ENCODE results near the gene PLEKHA8. TPM values are rescaled to one million over a fixed set of nuclear protein-coding genes. Genes with fewer than 3 reads are reported as not detected.

Gene PLEKHA8
- total RNA-seq, 1 experiment from 2014 or later: 38.1 TPM

DNA sequence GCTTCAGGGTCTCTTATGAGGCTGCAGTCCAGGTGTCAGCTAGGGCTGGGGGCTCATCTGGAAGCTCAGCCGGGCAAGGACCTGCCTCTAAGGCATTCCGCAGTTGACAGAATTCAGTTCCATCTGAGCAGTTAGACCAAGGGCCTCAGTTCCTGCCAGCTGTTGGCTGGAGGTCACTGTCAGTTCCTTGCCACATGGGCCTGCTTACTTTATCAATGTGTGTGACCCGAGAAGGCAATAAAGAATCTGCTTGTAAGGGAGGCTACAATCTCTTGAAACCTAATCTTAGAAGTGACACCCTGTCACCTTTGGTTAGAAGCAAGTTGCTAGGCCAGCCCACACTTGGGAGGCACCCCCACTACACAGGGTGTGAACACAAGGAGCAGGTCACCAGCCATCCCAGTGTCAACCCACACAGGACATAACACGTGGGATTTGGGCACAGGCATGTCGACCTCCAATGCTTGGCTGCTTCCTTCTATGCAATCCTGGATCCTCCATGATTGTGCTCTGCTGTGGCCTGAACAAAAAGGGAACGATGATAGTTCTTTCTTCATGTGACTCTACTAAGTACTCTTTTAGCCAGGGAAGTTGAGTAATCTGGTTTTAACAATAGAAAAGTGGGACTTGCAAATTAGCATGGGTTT is 148.4 kb downstream of the PLEKHA8 start (continued):
- TF ChIP-seq, protein P1, sequence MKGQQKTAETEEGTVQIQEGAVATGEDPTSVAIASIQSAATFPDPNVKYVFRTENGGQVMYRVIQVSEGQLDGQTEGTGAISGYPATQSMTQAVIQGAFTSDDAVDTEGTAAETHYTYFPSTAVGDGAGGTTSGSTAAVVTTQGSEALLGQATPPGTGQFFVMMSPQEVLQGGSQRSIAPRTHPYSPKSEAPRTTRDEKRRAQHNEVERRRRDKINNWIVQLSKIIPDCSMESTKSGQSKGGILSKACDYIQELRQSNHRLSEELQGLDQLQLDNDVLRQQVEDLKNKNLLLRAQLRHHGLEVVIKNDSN (CRISPR knock-in tag; IDR thresholded peaks at IDR 0.05): no peak

DNA sequence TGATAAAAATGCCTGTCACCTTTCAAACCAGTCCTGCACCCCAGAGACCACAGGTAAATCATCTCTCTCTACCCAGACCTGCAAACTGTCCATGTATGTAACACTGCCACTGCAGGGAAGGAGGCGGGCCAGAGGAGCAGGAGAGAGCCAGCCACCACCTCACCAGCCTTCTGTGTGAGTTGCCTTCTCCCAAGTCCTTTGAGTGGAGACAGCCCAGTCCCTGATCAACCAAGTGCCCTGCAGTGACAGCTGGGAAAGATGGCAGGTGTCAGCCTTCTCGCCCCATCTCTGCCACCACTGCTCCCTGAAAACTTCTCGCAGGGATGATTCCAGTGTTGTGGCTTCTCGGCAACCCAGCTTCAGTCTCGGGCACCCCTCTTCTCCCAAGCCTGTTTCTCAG is 149.0 kb downstream of the PLEKHA8 start:
- Mint-ChIP-seq H3K9me3 (no peaks in the 10 kb centered on the region), H3K4me1 (peaks cover 8% of the 10 kb centered on the region), H3K27me3 (ENCODE audit: low read depth) (no peaks in the 10 kb centered on the region), H3K27ac (no peak overlapping the region), H3K4me3 (no peak overlapping the region), H3K36me3 (no peaks in the 10 kb centered on the region)
- CTCF ChIA-PET: no interaction called here
- no peak for DNase-seq (ENCODE audit: low spot score)
- TF ChIP-seq, protein P2, sequence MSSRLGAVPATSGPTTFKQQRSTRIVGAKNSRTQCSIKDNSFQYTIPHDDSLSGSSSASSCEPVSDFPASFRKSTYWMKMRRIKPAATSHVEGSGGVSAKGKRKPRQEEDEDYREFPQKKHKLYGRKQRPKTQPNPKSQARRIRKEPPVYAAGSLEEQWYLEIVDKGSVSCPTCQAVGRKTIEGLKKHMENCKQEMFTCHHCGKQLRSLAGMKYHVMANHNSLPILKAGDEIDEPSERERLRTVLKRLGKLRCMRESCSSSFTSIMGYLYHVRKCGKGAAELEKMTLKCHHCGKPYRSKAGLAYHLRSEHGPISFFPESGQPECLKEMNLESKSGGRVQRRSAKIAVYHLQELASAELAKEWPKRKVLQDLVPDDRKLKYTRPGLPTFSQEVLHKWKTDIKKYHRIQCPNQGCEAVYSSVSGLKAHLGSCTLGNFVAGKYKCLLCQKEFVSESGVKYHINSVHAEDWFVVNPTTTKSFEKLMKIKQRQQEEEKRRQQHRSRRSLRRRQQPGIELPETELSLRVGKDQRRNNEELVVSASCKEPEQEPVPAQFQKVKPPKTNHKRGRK (CRISPR knock-in tag; IDR thresholded peaks at IDR 0.05; ENCODE audit: borderline replicate concordance): no peak
- TF ChIP-seq ZNF416 (CRISPR knock-in tag; IDR thresholded peaks at IDR 0.05): no peak
- TF ChIP-seq SP1 (CRISPR knock-in tag; conservative IDR thresholded peaks at IDR 0.05): no peak
- TF ChIP-seq, protein P1 (CRISPR knock-in tag; IDR thresholded peaks at IDR 0.05): no peak
- no peak for TF ChIP-seq EMX1 (CRISPR knock-in tag; IDR thresholded peaks at IDR 0.05)
- TF ChIP-seq SMAD4 (CRISPR knock-in tag; IDR thresholded peaks at IDR 0.05): no peak
- no peak for TF ChIP-seq KAT7 (CRISPR knock-in tag; IDR thresholded peaks at IDR 0.05; ENCODE audit: borderline replicate concordance)
- no peak for TF ChIP-seq ZNF423 (CRISPR knock-in tag; IDR thresholded peaks at IDR 0.05)
- TF ChIP-seq, protein P3, sequence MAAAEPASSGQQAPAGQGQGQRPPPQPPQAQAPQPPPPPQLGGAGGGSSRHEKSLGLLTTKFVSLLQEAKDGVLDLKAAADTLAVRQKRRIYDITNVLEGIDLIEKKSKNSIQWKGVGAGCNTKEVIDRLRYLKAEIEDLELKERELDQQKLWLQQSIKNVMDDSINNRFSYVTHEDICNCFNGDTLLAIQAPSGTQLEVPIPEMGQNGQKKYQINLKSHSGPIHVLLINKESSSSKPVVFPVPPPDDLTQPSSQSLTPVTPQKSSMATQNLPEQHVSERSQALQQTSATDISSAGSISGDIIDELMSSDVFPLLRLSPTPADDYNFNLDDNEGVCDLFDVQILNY (CRISPR knock-in tag; IDR thresholded peaks at IDR 0.05): no peak
- TF ChIP-seq, protein P4, sequence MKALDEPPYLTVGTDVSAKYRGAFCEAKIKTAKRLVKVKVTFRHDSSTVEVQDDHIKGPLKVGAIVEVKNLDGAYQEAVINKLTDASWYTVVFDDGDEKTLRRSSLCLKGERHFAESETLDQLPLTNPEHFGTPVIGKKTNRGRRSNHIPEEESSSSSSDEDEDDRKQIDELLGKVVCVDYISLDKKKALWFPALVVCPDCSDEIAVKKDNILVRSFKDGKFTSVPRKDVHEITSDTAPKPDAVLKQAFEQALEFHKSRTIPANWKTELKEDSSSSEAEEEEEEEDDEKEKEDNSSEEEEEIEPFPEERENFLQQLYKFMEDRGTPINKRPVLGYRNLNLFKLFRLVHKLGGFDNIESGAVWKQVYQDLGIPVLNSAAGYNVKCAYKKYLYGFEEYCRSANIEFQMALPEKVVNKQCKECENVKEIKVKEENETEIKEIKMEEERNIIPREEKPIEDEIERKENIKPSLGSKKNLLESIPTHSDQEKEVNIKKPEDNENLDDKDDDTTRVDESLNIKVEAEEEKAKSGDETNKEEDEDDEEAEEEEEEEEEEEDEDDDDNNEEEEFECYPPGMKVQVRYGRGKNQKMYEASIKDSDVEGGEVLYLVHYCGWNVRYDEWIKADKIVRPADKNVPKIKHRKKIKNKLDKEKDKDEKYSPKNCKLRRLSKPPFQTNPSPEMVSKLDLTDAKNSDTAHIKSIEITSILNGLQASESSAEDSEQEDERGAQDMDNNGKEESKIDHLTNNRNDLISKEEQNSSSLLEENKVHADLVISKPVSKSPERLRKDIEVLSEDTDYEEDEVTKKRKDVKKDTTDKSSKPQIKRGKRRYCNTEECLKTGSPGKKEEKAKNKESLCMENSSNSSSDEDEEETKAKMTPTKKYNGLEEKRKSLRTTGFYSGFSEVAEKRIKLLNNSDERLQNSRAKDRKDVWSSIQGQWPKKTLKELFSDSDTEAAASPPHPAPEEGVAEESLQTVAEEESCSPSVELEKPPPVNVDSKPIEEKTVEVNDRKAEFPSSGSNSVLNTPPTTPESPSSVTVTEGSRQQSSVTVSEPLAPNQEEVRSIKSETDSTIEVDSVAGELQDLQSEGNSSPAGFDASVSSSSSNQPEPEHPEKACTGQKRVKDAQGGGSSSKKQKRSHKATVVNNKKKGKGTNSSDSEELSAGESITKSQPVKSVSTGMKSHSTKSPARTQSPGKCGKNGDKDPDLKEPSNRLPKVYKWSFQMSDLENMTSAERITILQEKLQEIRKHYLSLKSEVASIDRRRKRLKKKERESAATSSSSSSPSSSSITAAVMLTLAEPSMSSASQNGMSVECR (CRISPR knock-in tag; IDR thresholded peaks at IDR 0.05; ENCODE audit: borderline replicate concordance): no peak
- no peak for TF ChIP-seq MYBL2 (CRISPR knock-in tag; IDR thresholded peaks at IDR 0.05)
- no peak for TF ChIP-seq STAT6 (CRISPR knock-in tag; conservative IDR thresholded peaks at IDR 0.05; ENCODE audit: low read depth)
- TF ChIP-seq E2F1 (CRISPR knock-in tag; IDR thresholded peaks at IDR 0.05): no peak
- TF ChIP-seq RORB (CRISPR knock-in tag; IDR thresholded peaks at IDR 0.05): no peak
- POLR2A ChIA-PET: interaction anchor here (0.8 kb wide), 1 partner anchor 21 kb away, joined by 3 read pairs; no protein-coding TSS in a partner anchor
- ATAC-seq: no peak
